GM15510 (cell line): ENCODE measurements around the gene ARHGEF39.

Source experiments
- POLR2A ChIP-seq: IDR thresholded peaks from 3 replicates; pipeline ENCODE4 v1.6.1; 2011; ENCODE audit warnings: borderline replicate concordance; ENCODE audit not compliant: insufficient read length; ENCODE audit errors: extremely low read depth

Gene ARHGEF39, protein sequence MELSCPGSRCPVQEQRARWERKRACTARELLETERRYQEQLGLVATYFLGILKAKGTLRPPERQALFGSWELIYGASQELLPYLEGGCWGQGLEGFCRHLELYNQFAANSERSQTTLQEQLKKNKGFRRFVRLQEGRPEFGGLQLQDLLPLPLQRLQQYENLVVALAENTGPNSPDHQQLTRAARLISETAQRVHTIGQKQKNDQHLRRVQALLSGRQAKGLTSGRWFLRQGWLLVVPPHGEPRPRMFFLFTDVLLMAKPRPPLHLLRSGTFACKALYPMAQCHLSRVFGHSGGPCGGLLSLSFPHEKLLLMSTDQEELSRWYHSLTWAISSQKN

DNA sequence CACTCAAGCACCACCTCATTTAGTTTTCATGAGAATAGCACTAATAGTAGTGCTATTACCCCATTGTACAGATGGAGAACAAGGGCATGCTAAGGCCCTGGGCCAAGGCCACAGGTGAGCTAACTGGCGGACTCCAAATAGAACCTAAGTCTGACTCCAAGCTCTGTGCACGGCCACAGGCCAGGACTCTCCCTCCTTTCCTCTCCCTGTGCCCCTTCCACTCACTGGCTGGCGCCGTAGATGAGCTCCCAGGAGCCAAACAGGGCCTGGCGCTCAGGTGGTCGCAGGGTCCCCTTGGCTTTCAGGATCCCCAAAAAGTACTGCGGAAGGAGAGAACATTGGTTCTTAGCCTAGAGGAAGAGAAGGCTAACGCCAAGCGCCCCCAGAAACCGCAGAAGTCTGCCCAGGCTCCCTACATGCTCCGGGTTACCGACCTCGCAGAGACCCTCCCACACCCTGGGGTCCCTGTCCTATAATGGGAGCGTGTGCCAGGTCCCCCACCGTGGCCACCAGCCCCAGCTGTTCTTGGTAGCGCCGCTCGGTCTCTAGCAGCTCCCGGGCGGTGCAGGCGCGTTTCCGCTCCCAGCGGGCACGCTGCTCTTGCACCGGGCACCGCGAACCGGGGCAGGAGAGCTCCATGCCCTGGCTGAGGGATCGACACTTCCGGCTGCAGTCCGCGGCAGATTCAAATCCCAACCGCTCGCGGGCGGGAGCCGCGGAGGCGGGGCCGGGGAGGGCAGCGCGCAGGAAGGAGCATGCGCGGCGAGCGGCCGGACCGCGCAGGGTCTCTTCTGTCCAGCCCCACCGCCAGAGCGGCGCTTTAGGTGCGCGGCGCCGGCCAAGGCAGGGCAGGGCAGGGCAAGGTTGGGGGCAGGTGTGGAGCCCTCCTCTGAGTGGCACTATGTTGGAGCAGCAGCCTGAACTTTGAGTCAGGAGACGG lies at the start of gene ARHGEF39:
Gene ARHGEF39 (minus strand): TSS at position 665 of the 940 bp plus-strand sequence. CDS start 26 bp downstream, at position 639.
- peak; percentile 83 for TF ChIP-seq POLR2A

DNA sequence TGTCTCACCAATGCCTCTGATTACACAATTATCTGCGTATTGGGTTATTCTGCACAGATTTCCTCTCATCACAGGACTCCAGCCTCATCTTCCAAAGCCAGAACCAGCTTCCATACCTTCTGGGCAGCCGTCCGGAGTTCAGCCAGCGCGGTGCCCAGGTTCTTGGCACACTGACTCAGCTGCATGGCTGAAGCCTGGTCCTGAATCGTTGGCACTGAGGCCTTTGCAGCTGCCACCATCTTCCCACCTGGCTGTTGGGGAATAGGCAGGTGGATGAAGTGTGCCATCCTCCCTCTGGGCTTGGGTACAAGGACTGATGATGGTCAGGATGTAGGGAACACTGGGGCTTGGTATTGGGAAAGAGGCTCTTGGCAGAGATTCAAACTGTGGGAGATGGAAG lies 49.1 kb upstream of the ARHGEF39 start:
- no peak for TF ChIP-seq POLR2A

DNA sequence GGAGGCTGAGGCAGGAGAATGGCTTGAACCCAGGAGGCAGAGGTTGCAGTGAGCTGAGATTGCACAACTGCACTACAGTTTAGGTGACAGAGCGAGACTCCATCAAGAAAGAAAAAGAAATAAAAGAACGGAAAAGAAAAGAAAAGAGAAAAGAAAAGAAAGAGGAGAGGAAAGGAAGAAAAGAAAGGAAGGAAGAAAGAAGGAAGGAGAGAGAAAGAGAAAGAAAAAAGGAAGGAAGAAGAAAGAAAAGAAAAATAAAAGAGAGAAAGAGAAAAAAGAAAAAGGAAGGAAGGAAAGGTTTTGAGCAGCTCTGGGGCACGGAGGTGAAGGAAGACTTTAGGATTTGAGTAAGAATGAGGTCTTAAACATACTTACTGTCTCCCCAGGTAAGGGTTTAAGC lies 48.6 kb upstream of the ARHGEF39 start:
- no peak for TF ChIP-seq POLR2A

DNA sequence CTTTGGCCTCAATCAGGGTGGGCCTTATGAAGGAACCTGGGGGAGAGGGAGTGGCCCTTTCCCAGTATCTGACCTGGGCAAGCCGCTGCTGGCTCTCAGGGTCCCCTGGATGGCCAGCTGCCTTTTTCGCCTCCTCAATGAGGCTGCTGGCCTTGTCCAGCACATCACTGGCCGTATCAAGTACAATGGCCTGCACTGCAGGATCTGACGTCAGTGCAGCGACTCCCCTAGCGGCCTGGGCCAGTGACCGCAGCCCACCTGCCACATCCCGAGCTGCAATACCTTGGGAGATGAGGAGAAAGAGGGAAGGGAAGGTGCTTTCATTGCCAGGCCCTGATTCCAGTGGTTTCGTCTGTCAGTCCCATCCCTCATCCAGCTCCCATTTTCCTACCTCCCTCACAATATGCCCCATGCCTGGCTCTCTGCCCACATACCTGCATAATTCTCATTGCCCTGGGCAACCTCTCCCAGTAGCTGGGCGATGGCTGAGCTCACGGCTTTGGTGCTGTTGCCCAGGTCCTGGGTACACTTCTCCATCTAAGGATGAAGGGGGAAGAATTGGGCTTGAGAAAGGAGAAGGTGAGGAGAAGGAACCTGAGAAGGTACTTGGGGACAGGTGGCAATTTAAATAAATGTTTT lies 47.9 kb upstream of the ARHGEF39 start:
- no peak for TF ChIP-seq POLR2A

DNA sequence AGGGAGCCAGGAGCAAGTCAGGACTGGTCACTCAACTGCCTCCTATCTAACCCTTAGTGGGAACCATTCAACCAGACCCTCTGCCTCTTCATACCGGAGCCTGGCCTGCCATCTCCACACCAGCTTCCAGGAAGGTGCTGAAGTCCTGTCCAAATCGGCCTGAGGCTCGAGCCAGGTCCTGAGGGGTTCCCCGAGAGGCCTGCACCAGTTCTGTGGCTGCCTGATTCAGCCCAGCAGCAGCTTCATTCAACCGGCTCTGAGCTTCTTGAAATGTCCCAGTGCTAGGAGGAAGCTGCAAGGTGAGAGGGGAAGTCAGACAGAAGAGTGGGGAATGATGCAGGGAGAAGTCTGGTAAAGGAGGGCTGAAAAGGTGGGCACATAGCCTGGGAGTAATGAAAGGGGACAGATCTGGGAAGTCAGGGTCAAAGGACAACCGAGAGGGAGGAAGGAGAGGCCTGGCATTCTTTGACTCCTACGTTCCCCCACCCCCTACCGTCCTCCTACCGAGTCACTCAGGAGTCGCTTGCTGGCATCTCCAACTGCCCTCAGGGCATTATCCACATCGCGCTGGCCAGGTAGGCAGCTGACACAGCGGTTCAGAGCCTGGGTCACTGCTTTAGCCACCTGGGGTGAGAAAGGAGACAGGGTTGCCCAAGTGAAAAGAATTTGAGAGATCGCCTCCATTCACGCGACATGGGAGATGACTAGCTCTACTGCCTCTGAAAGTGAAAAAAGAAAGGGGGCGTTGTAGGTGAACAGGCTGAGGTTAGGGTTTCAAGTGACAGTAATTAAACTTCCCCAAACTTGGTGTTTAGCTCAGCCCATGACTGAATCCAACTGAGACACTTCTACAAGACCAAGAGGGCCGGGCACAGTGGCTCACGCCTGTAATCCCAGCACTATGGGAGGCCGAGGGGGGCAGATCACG lies 46.8 kb upstream of the ARHGEF39 start:
- TF ChIP-seq POLR2A = no peak

DNA sequence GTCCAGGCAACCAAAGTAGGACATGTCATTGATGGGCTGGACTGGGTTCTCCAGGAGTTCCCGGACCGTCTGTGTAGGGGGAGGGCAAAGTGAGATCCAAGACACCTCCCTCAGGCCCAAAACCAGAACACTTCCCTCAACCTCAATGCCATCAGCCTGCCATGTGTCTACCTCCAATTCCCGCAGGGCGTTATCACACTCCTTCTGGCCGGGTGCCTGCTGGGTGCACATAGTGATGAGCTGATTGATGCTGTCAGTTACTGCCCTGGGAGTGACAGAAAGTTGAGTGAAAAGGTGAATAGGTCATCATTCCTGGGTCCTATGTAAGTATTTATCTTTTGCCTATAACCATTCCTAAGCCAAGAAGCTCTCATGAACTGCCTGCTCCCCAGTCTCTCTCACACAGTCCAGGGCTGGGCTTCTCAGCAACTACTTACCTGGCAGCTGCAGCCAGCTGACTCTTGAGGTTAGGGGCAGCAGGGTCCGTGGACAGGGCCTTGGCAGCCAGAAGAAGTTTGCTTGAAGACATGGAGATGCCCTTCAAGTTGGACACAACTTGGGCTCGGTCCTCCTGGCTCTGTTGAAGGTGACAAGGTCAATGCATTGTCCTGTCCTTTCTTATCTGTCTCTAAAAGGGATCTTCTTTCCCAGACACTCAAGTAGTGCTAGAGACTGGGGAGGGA lies 46.0 kb upstream of the ARHGEF39 start:
- TF ChIP-seq POLR2A = no peak

DNA sequence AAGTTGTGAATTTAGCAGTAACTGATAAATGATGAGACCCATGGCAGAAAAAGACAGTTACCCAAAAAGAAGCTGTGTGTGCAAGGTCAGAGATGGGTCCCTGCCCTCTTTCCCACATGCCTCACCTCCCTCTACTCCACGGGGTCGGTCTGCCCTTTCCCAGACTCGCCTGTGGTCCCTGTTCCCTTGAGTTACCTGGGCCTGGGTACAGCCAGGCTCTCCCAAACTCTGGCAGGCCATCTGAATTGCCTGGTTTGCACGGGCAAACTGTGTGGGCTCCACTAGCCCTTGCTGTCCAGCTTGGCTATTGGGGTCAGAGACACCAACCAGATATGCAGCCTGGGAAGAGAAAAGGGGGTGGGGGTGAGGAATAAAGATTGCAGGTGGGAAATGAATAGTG lies 43.2 kb upstream of the ARHGEF39 start:
- no peak for TF ChIP-seq POLR2A

DNA sequence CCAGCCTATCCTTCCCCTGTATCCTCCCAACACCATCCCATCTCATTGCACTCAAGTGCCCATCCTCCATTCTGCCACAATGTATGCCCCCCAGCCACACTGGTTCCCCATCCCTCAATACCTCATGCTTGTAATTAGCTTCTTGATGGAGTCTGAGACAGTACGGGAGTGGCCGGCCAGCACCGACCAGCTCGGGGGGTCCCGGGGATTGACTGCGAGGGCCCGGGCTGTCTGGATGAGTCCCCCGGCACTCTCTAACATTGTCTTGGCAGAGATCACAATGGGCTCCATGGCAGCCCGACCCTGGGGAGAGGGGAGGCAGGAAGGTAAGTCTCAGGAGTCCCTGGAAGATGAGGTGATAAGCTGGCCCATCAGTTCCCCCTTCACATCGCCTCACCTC lies 42.0 kb upstream of the ARHGEF39 start:
- TF ChIP-seq POLR2A = no peak

DNA sequence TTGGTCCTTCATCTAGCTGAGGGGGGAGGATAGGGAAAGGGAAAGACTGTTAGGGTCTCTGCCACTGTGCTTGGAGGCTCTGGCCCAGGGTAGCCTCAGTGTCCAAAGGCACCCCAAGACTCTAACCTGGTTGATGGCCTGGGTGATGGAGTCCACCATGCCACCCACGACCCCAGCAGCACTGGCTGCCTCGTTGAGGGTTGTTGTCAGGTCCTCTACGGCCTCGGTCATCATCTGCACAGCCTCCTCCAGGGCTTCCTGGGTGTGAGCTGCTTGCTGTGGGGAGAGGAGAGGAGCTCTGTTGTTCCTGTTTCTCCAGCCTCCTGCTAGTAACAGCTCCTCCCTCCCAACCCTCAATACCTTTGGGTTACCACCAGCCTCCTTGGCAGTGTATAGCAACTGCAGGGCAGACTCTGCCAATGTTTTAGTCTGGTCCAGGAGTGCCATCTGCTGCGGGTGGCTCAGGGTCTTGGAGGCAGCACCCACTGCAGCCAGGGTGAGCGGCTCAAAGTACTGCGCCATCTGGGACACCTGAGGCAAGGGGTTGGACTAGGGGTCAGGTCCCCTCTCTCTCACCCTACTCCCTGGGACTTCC lies 40.9 kb upstream of the ARHGEF39 start:
- no peak for TF ChIP-seq POLR2A

DNA sequence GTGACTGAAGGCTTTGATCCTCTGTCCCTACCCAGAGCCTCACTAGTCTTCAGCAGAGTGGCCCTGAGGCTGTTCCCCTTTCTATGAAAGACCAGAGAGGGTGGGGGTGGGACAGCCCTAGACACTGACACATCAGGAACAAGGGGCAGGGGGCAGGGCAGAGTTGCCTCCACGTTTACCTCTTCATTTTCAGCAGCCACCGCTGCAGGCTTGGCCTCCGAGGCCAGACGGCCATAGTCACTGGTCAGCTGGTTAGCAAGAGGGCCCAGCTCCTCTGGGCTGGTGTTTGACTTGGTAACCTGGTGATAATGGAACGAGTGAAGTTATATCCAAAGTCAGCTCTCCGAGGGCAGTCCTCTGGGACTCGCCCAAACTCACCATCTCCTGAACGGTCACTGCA lies 40.4 kb upstream of the ARHGEF39 start:
- no peak for TF ChIP-seq POLR2A

DNA sequence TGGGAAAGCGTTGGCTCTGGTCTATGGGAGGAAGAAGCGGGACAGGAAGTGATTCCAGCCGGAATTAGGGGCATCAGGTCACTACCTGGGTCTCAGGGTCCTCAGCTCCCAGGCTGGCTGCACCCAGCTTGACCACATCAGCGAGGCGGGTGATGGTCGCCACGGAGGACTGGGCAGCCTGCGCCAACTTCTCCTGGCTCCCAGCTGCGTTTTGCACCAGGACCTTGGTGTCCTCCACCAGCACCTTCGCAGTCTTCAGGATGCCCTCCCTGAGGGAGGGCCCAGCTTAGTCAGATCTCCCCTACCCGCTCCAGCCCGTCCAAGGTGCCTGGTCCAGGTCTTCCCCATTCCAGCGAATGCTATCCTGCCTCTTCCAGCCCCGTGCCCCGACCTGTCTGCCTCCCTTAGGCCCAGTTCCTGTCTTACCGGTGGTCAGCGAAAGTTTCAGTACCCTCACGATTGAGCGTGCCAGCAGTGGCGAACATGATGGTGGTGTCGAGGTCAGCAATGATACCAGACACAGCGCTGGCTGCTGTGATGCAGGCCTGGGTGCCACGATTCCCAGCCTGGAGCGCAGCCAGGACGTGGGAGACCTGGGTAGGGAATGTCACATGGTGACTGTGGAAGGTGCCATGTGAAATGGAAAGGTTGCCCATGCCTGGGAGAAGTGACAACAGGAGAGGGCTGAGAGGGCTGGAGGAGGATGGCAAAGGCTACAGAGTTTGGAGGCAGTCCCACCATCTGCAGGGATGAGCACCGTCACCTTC lies 39.1 kb upstream of the ARHGEF39 start:
- no peak for TF ChIP-seq POLR2A

DNA sequence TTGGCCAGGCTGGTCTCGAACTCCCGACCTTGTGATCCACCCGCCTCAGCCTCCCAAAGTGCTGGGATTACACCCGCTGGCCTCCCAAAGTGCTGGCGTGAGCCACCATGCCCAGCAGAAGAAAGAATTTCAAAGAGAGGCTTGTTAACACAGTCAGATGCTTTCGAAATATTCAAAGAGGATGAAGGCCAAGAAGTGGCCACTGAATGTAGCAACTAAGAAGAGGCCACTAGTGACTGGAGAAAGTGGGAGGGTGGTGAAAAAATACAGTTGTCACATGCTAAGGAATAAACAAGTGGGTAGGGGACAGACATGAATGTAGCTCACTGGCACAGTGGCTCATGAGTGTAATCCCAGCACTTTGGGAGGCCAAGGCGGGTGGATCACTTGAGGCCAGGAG lies 37.7 kb upstream of the ARHGEF39 start:
- no peak for TF ChIP-seq POLR2A

DNA sequence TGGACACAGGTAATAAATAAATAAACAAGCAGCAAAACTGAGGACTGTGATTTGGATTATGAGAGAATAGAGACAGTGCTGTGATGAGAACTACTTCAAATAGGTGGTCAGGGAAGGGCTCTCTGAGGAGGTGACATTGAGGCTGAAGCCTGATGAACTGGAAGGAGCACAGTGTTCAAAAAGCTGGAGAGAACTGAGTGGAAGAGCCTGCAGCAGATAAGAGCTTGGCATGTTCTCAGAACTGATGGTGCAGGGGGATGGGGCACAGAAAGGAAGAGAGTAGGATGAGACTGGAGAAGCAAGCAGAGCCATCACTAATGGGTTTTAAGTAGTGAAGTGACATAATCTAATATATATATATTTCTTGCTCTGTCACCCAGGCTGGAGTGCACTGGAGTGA lies 35.9 kb upstream of the ARHGEF39 start:
- TF ChIP-seq POLR2A = no peak

DNA sequence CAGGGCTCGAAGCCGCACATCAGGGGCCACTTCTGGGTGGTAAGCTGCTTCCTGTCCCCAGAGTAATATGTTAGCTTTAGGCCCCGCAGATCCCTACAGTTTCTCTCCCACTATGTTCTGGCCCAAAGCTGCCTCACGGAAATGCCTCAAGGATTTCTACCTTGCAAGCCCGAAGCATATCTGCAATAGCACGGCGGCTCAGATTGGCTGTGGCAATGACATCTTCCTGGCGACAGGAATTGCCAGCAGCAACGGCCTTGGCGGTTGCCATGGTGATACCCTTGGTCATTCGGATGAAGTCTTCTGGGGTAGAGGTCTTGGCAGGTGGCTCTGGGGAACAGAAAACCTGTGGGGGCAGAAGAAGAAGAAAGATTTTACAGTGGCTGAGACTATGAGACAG lies 35.0 kb upstream of the ARHGEF39 start:
- TF ChIP-seq POLR2A = no peak
